GM21447 (cell line): Measurements from ENCODE around the gene DMRT2.

Experiments used
- ATAC-seq: cut with Tn5 transposase; IDR thresholded peaks from one replicate; pipeline ENCODE4 v1.9.1; 2021; ENCODE audit not compliant: unreplicated experiment

The DMRT2 gene

GRCh38 chr9:1050125-1050895, at the start of gene DMRT2:
Gene DMRT2, plus strand, starts transcription at chr9:1050357. Its CDS starts 1,257 bp downstream, at chr9:1051614.
- ATAC-seq, result no peak

- no peak for ATAC-seq
Observed at GRCh38 chr9:1001838-1002237, 48.3 kb upstream of the DMRT2 start.

- ATAC-seq, result no peak
Observed at GRCh38 chr9:1002678-1003077, 47.5 kb upstream of the DMRT2 start.

- ATAC-seq, result peak; percentile 64
Observed at GRCh38 chr9:1005043-1005667, 45.0 kb upstream of the DMRT2 start.

GRCh38 chr9:1007312-1007711, 42.8 kb upstream of the DMRT2 start:
- ATAC-seq, result no peak

GRCh38 chr9:1008216-1008615, 41.9 kb upstream of the DMRT2 start:
- no peak for ATAC-seq

GRCh38 chr9:1009101-1009707, 41.0 kb upstream of the DMRT2 start:
- ATAC-seq, result peak; percentile 91

- ATAC-seq, result no peak
Observed at GRCh38 chr9:1013021-1013420, 37.1 kb upstream of the DMRT2 start.

GRCh38 chr9:1014225-1014624, 35.9 kb upstream of the DMRT2 start:
- no peak for ATAC-seq

- no peak for ATAC-seq
Observed at GRCh38 chr9:1014640-1015039, 35.5 kb upstream of the DMRT2 start.

GRCh38 chr9:1018121-1018520, 32.0 kb upstream of the DMRT2 start:
- ATAC-seq, result no peak

- no peak for ATAC-seq
Observed at GRCh38 chr9:1024112-1024511, 26.0 kb upstream of the DMRT2 start.

GRCh38 chr9:1025131-1025530, 25.0 kb upstream of the DMRT2 start:
- ATAC-seq, result no peak

GRCh38 chr9:1026219-1026618, 23.9 kb upstream of the DMRT2 start:
- no peak for ATAC-seq

GRCh38 chr9:1028501-1029190, 21.5 kb upstream of the DMRT2 start:
- ATAC-seq, result no peak

GRCh38 chr9:1031951-1032601, 18.1 kb upstream of the DMRT2 start:
- ATAC-seq, result no peak

- ATAC-seq, result no peak
Observed at GRCh38 chr9:1034271-1034670, 15.9 kb upstream of the DMRT2 start.

- ATAC-seq, result no peak
Observed at GRCh38 chr9:1039589-1039988, 10.6 kb upstream of the DMRT2 start.

- ATAC-seq, result no peak
Observed at GRCh38 chr9:1042466-1042865, 7.7 kb upstream of the DMRT2 start.

- ATAC-seq, result no peak
Observed at GRCh38 chr9:1044643-1045042, 5.5 kb upstream of the DMRT2 start.
